CD4-positive, alpha-beta T cell treated with Interleukin-6 for 4 hours (primary cell): Measurements from ENCODE around the gene NPW.
A peak's percentile ranks its signal among the peaks of the same experiment; 100 is the strongest.

ENCODE experiments used
- DNase-seq: peaks from one replicate; pipeline ENCODE4 v3.0.0-alpha.2; 2020; ENCODE audit warnings: mixed read lengths

Gene NPW

GRCh38 chr16:2019518-2019920 is at the start of gene NPW:
TSS of gene NPW (plus strand) at chr16:2019785.
- DNase-seq: peak; percentile 26

DNA sequence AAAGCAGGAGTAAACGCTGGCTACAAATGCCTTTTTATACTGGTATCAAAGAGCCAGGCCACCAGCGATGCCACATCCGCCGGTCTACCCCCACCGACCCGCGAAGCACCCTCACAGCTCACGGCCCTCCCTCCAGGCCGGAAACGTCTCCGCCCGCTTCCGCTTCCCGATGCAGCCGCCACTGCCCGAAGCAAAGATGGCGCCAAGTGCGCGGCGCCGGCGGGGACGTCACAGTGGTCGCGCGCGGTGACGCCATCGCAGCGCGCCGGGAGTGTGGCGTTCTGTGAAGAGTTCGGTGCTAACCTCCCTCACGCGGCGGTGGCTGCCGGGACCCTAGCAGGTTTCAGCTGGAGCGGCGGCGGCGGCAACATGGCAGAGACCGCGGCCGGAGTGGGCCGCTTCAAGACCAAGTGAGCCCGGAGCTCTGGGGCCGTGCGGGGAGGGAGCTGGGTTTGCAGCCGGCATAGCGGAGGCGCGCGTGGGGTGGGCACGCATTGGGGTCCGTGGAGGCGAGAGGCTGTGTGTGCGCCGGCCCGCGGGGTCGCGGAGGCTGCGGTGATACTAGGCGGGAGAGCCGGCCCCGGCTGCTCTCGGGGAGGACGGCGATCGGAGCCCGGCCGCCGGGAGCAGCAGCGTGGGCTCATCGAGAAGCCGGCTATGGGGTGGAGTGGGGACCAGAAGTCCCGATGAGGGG is 47.6 kb upstream of the NPW start, which contains the start of gene TBL3:
TBL3 (plus strand) TSS at position 258 of the 694 bp plus-strand sequence; CDS start at position 370, 112 bp downstream.
- peak; percentile 96 for DNase-seq

DNA sequence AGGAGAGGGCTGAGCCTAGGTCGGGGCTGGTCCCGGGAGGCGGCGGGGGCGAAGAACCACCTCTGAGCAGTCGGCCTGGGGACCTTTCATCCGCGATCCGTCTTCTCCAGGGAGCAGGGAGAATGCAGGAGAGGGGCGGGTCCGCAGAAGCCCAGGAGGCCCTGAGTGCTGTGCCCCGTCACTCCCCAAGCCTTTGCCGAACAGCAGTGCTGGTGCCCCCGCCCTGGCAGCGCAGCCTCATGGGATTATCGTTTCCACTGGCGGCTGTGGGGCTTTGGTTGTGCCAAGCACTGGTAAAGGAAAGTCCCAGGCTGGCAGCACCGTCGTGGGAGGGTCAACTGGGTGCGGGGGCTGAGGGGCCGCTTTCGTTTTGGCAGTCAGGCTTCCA is 47.1 kb upstream of the NPW start:
- DNase-seq: no peak

DNA sequence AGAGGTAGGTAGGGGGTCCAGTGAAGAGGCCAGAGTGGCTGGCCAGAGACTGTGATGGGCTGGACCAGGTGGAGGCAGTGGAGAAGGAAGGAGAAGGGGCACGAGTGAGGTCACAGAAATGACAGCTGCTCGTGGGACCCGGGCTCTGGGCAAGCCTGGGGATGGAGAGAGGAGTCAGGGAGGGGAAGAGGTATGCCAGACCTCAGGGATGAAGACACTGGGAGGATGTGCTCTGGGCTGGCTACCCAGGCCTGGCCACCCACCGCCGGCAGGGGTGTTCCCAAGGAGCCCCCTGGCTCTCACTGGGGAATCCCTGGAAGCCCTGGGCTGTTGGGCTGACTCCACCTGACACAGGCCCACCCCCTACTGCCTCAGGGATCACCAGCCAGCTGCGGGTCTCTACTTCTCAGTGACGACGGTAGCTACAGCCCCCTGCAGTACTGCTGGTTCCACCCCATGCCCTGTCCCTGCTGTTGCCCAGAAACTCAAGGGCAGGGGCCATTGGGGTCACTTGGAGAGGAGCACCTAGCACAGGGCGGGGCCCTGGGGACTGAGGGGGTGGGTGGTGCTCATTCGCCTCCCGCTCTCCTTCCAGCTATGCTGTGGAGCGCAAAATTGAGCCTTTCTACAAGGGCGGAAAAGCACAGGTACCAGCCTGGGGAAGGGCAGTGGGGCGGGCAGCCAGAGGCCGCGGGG is 46.0 kb upstream of the NPW start:
- DNase-seq: no peak

- no peak for DNase-seq
Measured at GRCh38 chr16:1974157-1975070, 45.2 kb upstream of the NPW start.

DNA sequence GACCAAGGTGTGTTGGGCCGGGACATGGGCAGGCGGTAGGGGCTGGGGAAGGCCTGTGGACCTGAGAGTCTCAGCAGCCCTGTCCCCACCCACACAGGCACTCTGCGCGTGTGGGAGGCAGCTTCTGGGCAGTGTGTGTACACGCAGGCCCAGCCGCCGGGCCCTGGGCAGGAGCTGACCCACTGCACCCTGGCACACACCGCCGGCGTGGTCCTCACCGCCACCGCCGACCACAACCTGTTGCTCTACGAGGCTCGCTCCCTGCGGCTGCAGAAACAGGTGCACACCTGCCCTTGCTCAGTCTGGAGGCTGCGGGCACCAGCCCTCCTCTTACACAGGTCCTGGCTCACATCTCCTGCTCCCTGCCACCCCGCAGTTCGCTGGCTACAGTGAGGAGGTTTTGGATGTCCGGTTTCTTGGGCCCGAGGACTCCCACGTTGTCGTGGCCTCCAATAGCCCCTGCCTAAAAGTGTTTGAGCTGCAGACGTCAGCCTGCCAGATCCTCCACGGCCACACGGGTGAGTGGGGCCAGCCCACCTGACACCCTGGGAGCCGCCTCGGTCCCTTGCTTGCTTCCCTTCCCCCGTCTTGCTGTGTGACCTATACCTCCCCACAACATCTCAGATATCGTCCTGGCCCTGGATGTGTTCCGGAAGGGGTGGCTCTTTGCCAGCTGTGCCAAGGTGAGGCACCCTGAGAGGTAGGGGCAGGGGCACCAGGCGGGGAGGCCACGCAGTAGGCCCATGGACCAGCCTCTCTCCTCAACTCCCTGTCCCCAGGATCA is 44.0 kb upstream of the NPW start:
- no peak for DNase-seq

GRCh38 chr16:1976216-1976520 is 43.4 kb upstream of the NPW start:
- DNase-seq: no peak

GRCh38 chr16:1976951-1977874 is 42.4 kb upstream of the NPW start:
- no peak for DNase-seq

DNA sequence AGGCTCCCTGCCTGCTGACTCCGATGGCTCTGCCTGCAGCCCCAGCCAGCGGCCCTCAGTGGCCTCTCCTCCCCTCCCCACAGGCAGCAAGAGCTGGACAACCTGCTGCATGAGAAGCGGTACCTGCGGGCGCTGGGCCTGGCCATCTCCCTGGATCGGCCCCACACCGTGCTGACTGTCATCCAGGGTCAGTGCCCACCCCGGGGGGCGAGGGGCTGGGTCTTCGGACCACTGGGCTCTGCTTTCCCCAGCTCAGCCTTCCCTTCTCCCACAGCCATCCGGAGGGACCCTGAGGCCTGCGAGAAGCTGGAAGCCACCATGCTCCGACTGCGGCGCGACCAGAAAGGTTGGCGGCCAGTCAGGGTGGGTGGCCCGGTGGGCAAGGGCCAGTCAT is 41.7 kb upstream of the NPW start:
- DNase-seq: no peak

DNA sequence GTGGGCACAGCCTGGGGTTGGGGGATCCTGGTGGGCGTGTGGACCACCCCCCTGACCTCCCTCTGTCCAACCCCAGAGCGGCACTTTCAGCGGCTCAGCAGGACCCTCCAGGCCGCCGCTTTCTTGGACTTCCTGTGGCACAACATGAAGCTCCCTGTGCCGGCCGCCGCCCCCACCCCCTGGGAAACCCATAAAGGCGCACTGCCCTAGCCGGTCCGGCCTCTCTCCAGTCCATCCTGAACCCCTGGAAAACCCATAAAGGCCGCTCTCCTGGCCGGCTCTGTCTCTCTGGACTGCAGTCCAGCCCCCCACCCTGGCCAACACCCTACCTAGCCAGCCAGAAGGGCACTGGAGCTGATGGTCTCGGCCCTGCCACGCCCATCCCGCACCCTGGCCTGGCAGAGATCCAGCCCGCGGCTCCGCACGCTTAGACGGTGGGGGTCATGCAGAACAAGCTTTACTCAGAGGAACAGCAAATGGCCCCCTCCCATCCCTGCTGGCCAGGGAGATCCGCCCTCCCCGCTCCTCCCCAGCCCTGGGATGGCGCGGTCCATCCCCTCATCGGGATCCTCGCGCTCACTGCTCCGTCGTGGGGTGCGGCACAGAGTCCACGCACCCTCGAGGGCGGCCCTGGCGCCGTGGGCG is 41.0 kb upstream of the NPW start:
- no peak for DNase-seq

- DNase-seq: peak; percentile 54
Measured at GRCh38 chr16:1979271-1980029, 40.1 kb upstream of the NPW start.

- DNase-seq: no peak
Measured at GRCh38 chr16:1980030-1980769, 39.4 kb upstream of the NPW start.

- DNase-seq: no peak
Measured at GRCh38 chr16:1980770-1981087, 38.9 kb upstream of the NPW start.

- no peak for DNase-seq
Measured at GRCh38 chr16:1981398-1981836, 38.2 kb upstream of the NPW start, which contains the start of gene NOXO1. TSS of gene NOXO1 (minus strand) at chr16:1981469. CDS start at chr16:1981179, 290 bp downstream.

- DNase-seq: no peak
Measured at GRCh38 chr16:1982013-1982433, 37.6 kb upstream of the NPW start.

DNA sequence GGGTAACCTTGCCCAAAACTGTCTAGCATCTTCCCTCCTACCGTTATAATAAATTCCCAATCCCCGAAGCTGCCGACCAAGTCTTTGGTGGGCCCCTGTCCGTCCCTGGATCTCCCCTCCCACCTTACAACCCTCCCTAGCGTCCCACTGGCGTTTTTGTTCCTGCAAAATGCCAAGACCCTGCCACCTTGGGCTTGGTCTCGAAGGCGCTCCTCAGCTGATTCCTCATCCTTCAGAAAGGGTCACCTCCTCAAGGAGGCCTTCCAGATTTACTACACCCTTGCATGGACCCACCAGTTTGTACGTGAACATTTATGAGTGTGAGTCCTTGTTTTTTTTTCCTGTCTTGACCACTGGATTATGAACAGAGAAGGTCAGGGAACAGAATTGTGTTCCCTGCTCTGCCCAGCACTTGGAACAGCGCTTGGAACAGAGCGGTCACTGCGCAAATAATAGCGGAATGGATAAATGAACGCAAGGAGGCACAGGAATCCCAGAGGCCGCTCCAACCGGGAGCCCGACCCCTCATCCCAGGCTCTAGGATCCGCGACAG is 36.5 kb upstream of the NPW start:
- DNase-seq: no peak

DNA sequence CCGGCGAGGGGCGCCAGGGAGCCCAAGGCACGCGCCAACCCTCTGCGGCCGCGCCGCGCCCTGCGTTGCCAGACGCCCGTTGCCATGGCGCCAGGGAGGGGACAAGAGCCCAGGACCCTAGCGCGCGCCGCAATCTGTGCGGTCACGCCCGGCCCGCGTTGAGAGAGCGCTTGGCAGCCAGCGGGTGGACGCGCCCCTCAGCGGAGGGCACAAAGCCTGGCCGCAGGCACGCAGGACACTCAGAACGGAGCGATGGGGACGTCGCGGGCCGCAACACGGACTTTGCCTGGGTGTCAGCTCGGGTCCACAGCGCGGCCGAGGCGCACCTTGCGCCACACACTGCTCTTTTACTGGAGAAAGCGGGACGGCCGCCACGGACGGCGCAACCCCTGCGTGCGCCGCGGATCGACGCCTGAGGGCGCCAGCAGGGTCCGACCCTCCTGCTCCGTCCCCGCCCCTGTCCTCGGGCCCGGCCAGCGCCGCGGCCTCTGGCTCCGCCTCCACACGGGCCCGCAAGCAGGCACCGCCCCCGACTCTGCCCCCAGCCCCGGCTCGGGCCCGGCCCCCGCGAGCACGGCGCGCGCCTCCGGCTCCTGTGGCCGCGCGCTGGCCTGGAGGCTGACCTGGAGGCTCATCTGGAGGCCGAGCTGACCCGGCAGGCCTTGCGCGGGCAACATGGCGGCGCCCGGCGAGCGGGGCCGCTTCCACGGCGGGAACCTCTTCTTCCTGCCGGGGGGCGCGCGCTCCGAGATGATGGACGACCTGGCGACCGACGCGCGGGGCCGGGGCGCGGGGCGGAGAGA is 35.8 kb upstream of the NPW start, which contains the start of gene GFER:
GFER (plus strand) TSS at position 650 of the 803 bp plus-strand sequence; CDS start at position 676, 26 bp downstream.
- DNase-seq: peak; percentile 79
